K562 (cell line): ENCODE measurements around the gene VARS1. TPM values are rescaled to one million over a fixed set of nuclear protein-coding genes. Genes with fewer than 3 reads are reported as not detected.

Experiments
- ASH1L ChIP-seq: fragments of 450-650 bp; IDR thresholded peaks from 2 replicates; pipeline ENCODE4 v1.6.1; 2018; ENCODE audit warnings: borderline replicate concordance, mild to moderate bottlenecking, low read depth; ENCODE audit not compliant: partially characterized antibody
- IFI16 ChIP-seq: fragments of 250-450 bp; sonication (Bioruptor Pico); IDR thresholded peaks from 2 replicates; pipeline ENCODE4 v2.1.2; 2022; ENCODE audit warnings: mild to moderate bottlenecking, inconsistent platforms
- ILF3 ChIP-seq: fragments of 450-650 bp; IDR thresholded peaks from 2 replicates; pipeline ENCODE4 v1.6.1; 2018; ENCODE audit warnings: antibody characterized with exemption, mild to moderate bottlenecking, moderate library complexity, borderline replicate concordance
- KDM5B ChIP-seq: fragments of 200-600 bp; sonication (generic); IDR thresholded peaks from 2 replicates; pipeline ENCODE4 v1.6.1; 2012; ENCODE audit warnings: low read depth, mild to moderate bottlenecking, moderate library complexity, low read length, control low read depth, inconsistent platforms; ENCODE audit not compliant: insufficient replicate concordance
- PHB ChIP-seq: fragments of 250-450 bp; sonication (Bioruptor Pico); IDR thresholded peaks from 2 replicates; pipeline ENCODE4 v1.5.0; 2021
- RFX1 ChIP-seq: fragments of 450-650 bp; IDR thresholded peaks from 2 replicates; pipeline ENCODE4 v1.6.1; 2016; ENCODE audit warnings: mild to moderate bottlenecking, moderate library complexity
- STAG1 ChIP-seq: sonication (generic); formaldehyde crosslinking; IDR thresholded peaks from 2 replicates; pipeline ENCODE4 v1.5.0; 2020; ENCODE audit warnings: missing genetic modification reagents, borderline replicate concordance
- polyA plus RNA-seq, 8 experiments: library from polyadenylated mRNA; depleted of rRNA in 4 of 8; stranded (reverse) in 5 of 8; unstranded in 3 of 8; fragments of >200 nt; fragmentation: Nextera tagmentation in 2 of 8; fragmentation: Illumina TruSeq in 1 of 8; extraction: Ambion mirVana in 2 of 8; extraction: Trizol in 1 of 8; gene quantifications; 2 replicates each; pipeline versions ENCODE4 v1.2.1 to v1.2.3, GENCODE V29; 2011 to 2014; ENCODE audit warnings: inconsistent platforms in 1 of 8, missing spikeins in 1 of 8
- total RNA-seq, 7 experiments: library from RNA; depleted of rRNA in 6 of 7; stranded (reverse); fragments of >200 nt in 6 of 7; fragmentation: Illumina TruSeq in 2 of 7; extraction: Trizol in 2 of 7; gene quantifications; 2 replicates each; pipeline versions ENCODE4 v1.2.1 to v1.2.3, GENCODE V29; 2011 to 2021; ENCODE audit warnings: low replicate concordance in 1 of 7
- TF ChIP-seq, protein P1 (sequence below): fragments of 250-450 bp; sonication (Bioruptor Pico); IDR thresholded peaks from 2 replicates; pipeline ENCODE4 v1.8.0; 2022; ENCODE audit warnings: inconsistent platforms
- TF ChIP-seq, protein P2 (sequence below): sonication (generic); IDR thresholded peaks from 2 replicates; pipeline ENCODE4 v1.6.1; 2016
- TF ChIP-seq, protein P3 (sequence below): sonication (generic); formaldehyde crosslinking; IDR thresholded peaks from 2 replicates; pipeline ENCODE4 v1.8.0; 2022; ENCODE audit warnings: missing genetic modification reagents, mild to moderate bottlenecking, borderline replicate concordance

The VARS1 gene
- total and polyA plus RNA-seq, 9 of the 15 experiments (the other 6 are each of a cell fraction or from before 2014, with no cell fraction given) = 2.9 to 488 (median 130) TPM

DNA sequence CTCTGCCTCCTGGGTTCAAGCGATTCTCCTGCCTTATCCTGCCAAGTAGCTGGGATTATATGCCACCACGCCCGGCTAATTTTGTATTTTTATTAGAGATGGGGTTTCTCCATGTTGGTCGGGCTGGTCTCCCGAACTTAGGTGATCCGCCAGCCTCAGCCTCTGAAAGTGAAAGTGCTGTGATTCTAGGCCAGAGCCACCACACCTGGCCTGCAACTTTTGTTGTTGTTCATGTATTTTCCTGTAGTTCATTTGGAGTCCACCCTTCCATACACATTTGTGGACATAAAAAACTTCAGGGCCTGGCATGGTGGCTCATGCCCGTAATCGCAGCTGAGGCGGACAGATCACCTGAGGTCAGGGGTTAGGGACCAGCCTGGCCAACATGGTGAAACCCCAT, 46.5 kb upstream of the VARS1 start (continued):
- TF ChIP-seq, protein P1, sequence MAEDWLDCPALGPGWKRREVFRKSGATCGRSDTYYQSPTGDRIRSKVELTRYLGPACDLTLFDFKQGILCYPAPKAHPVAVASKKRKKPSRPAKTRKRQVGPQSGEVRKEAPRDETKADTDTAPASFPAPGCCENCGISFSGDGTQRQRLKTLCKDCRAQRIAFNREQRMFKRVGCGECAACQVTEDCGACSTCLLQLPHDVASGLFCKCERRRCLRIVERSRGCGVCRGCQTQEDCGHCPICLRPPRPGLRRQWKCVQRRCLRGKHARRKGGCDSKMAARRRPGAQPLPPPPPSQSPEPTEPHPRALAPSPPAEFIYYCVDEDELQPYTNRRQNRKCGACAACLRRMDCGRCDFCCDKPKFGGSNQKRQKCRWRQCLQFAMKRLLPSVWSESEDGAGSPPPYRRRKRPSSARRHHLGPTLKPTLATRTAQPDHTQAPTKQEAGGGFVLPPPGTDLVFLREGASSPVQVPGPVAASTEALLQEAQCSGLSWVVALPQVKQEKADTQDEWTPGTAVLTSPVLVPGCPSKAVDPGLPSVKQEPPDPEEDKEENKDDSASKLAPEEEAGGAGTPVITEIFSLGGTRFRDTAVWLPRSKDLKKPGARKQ (CRISPR knock-in tag) = no peak
- TF ChIP-seq KDM5B (peak; percentile 41), STAG1 (CRISPR knock-in tag) (no peak), IFI16 (CRISPR knock-in tag) (no peak), ILF3 (no peak), ASH1L (no peak), PHB (no peak), RFX1 (no peak)
- TF ChIP-seq, protein P2, sequence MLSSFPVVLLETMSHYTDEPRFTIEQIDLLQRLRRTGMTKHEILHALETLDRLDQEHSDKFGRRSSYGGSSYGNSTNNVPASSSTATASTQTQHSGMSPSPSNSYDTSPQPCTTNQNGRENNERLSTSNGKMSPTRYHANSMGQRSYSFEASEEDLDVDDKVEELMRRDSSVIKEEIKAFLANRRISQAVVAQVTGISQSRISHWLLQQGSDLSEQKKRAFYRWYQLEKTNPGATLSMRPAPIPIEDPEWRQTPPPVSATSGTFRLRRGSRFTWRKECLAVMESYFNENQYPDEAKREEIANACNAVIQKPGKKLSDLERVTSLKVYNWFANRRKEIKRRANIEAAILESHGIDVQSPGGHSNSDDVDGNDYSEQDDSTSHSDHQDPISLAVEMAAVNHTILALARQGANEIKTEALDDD = no peak
- TF ChIP-seq, protein P3, sequence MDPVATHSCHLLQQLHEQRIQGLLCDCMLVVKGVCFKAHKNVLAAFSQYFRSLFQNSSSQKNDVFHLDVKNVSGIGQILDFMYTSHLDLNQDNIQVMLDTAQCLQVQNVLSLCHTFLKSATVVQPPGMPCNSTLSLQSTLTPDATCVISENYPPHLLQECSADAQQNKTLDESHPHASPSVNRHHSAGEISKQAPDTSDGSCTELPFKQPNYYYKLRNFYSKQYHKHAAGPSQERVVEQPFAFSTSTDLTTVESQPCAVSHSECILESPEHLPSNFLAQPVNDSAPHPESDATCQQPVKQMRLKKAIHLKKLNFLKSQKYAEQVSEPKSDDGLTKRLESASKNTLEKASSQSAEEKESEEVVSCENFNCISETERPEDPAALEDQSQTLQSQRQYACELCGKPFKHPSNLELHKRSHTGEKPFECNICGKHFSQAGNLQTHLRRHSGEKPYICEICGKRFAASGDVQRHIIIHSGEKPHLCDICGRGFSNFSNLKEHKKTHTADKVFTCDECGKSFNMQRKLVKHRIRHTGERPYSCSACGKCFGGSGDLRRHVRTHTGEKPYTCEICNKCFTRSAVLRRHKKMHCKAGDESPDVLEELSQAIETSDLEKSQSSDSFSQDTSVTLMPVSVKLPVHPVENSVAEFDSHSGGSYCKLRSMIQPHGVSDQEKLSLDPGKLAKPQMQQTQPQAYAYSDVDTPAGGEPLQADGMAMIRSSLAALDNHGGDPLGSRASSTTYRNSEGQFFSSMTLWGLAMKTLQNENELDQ (CRISPR knock-in tag) = 0 out of 2 replicates have a peak, but pooled peaks have one; percentile 68
